Measurements from ENCODE around the gene TMEM82.

The TMEM82 gene

GRCh38 chr1:15758953-15759661 lies 16.8 kb downstream of the TMEM82 start:
- no peak for TF ChIP-seq CTCF (IDR thresholded peaks at IDR 0.05; ENCODE audit: low read depth, low read length)
- peak overlapping the region; percentile 75 to 88 for H3K4me3 ChIP-seq (replicated peaks in 1 of 2; ENCODE audit: low read depth in 2 of 2, low read length in 2 of 2)
- peak in 1 of 2 donors; percentile 42 for DNase-seq (ENCODE audit: low read depth in 2 of 2)

GRCh38 chr1:15760520-15761211 lies 18.4 kb downstream of the TMEM82 start:
- peak; percentile 84 to 95 for DNase-seq (ENCODE audit: low read depth in 2 of 2)
- TF ChIP-seq CTCF (IDR thresholded peaks at IDR 0.05; ENCODE audit: low read depth, low read length): no peak
- peak overlapping the region; percentile 52 to 88 for H3K4me3 ChIP-seq (replicated peaks in 1 of 2; ENCODE audit: low read depth in 2 of 2, low read length in 2 of 2)

- TF ChIP-seq CTCF (IDR thresholded peaks at IDR 0.05; ENCODE audit: low read depth, low read length): no peak
- peak in 1 of 2 donors; percentile 36 for DNase-seq (ENCODE audit: low read depth in 2 of 2)
- H3K4me3 ChIP-seq (replicated peaks in 1 of 2; ENCODE audit: low read depth in 2 of 2, low read length in 2 of 2): peak overlapping the region; percentile 52 to 88
Measured at GRCh38 chr1:15761366-15762128, 19.2 kb downstream of the TMEM82 start.

GRCh38 chr1:15762546-15762945 lies 20.2 kb downstream of the TMEM82 start:
- DNase-seq (ENCODE audit: low read depth in 2 of 2): no peak
- no peak overlapping the region for H3K4me3 ChIP-seq (replicated peaks in 1 of 2; ENCODE audit: low read depth in 2 of 2, low read length in 2 of 2)
- no peak for TF ChIP-seq CTCF (IDR thresholded peaks at IDR 0.05; ENCODE audit: low read depth, low read length)

GRCh38 chr1:15764269-15764764 lies 22.0 kb downstream of the TMEM82 start:
- no peak overlapping the region for H3K4me3 ChIP-seq (replicated peaks in 1 of 2; ENCODE audit: low read depth in 2 of 2, low read length in 2 of 2)
- TF ChIP-seq CTCF (IDR thresholded peaks at IDR 0.05; ENCODE audit: low read depth, low read length): no peak
- DNase-seq (ENCODE audit: low read depth in 2 of 2): no peak

- TF ChIP-seq CTCF (IDR thresholded peaks at IDR 0.05; ENCODE audit: low read depth, low read length): no peak
- DNase-seq (ENCODE audit: low read depth in 2 of 2): no peak
- H3K4me3 ChIP-seq (replicated peaks in 1 of 2; ENCODE audit: low read depth in 2 of 2, low read length in 2 of 2): no peak overlapping the region
Measured at GRCh38 chr1:15764890-15765289, 22.6 kb downstream of the TMEM82 start.

Measured in cardiac fibroblast (primary cell).